Stomach (tissue), 4 donors: ENCODE results near the gene IFI27L1.

Experiments used
- POLR2A ChIP-seq, 4 donors: fragments of 450-650 bp; IDR thresholded peaks; one replicate each; pipeline ENCODE4 v1.6.1; 2016; ENCODE audit warnings: antibody characterized with exemption in 4 of 4, control low read depth in 2 of 4, mild to moderate bottlenecking in 1 of 4, moderate library complexity in 1 of 4
- TF ChIP-seq, protein P1 (sequence below), 7 experiments: fragments of 450-650 bp in 4 of 7; fragments of 200-600 bp in 3 of 7; sonication (generic) in 3 of 7; IDR thresholded peaks; one replicate each; pipeline ENCODE4 v1.5.1; 2016 to 2019; ENCODE audit warnings: antibody characterized with exemption in 7 of 7, control low read depth in 2 of 7, mild to moderate bottlenecking in 1 of 7

DNA sequence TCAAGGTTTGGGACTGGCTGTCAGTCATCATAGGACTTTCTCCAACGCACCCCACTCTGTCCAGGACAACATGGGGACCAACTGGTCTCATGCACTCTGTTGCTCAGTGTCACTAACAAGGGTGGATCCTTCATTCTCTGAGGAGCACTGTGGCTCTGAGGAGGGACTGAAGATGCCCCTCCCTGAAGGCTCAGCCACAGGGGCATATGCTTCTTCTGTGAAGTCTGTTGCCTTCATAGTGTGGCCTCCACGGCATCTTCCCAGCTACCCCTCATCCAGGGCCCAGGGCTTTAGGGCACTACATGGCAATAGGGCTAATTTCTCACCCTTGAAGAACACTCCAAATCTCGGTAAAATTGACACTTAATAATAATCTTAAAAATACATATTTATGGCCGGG lies 62.6 kb downstream of the IFI27L1 start:
- TF ChIP-seq, protein P1, sequence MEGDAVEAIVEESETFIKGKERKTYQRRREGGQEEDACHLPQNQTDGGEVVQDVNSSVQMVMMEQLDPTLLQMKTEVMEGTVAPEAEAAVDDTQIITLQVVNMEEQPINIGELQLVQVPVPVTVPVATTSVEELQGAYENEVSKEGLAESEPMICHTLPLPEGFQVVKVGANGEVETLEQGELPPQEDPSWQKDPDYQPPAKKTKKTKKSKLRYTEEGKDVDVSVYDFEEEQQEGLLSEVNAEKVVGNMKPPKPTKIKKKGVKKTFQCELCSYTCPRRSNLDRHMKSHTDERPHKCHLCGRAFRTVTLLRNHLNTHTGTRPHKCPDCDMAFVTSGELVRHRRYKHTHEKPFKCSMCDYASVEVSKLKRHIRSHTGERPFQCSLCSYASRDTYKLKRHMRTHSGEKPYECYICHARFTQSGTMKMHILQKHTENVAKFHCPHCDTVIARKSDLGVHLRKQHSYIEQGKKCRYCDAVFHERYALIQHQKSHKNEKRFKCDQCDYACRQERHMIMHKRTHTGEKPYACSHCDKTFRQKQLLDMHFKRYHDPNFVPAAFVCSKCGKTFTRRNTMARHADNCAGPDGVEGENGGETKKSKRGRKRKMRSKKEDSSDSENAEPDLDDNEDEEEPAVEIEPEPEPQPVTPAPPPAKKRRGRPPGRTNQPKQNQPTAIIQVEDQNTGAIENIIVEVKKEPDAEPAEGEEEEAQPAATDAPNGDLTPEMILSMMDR (IDR thresholded peaks at IDR 0.05): no peak
- TF ChIP-seq POLR2A (IDR thresholded peaks at IDR 0.05): no peak
